K562 (cell line): ENCODE data around the gene EIPR1. TPM values are rescaled to one million over a fixed set of nuclear protein-coding genes. Genes with fewer than 3 reads are reported as not detected.

ENCODE experiments used
- ATAC-seq: fragments of 200-7000 bp; cut with Tn5 transposase; 3 replicates; pipeline ENCODE4 v1.9.1; 2020; ENCODE audit warnings: moderate library complexity
- BruUV-seq: library from RNA; stranded (reverse); fragments of 400-500 nt; replicated peaks from 2 replicates; lab custom pipeline; 2021; lab: Mats Ljungman, UMichigan
- CTCF ChIA-PET: fragments of 300-600 bp; formaldehyde crosslinking; extraction: SDS; loops from one replicate; lab custom pipeline; 2021; ENCODE audit warnings: low intra/inter-chr PET ratio; lab: Yijun Ruan, JAX
- POLR2A ChIA-PET: fragments of 300-600, 350-650 bp; sonication (Branson Sonifier 250); formaldehyde crosslinking; extraction: SDS; loops from one replicate; lab custom pipeline; 2021; ENCODE audit warnings: antibody characterized with exemption, inconsistent platforms; lab: Yijun Ruan, JAX
- DNase-seq, 4 experiments: peaks; one replicate each; pipeline versions ENCODE4 v3.0.0 to v3.0.0-alpha.2; 2011 to 2018; ENCODE audit warnings: low spot score in 3 of 4, mixed read lengths in 3 of 4; ENCODE audit errors: extremely low read depth in 1 of 4
- FAIRE-seq: peaks from 2 replicates; lab custom pipeline; 2011; peaks lifted over from hg19 to GRCh38; lab: Jason Lieb, UNC
- H2AFZ ChIP-seq: 2 replicates; pipeline ENCODE4 v1.6.0; 2011; ENCODE audit warnings: low read depth, low read length, control low read depth, inconsistent platforms
- H3K27ac ChIP-seq: fragments of 200-600 bp; 3 replicates; pipeline ENCODE4 v1.8.0; 2011; ENCODE audit warnings: low read depth, mild to moderate bottlenecking, control low read depth, inconsistent platforms, low read length, moderate library complexity, mixed read lengths; ENCODE audit errors: extremely low read depth
- H3K27me3 ChIP-seq, 2 experiments: fragments of 300-600 bp in 1 of 2; 2 replicates in 1 of 2; 3 replicates in 1 of 2; pipeline versions ENCODE4 v1.6.0 to v1.8.0; 2011; ENCODE audit warnings: inconsistent platforms in 2 of 2, low read length in 2 of 2, mild to moderate bottlenecking in 1 of 2, mixed read lengths in 1 of 2, moderate library complexity in 1 of 2; ENCODE audit not compliant: control insufficient read depth in 2 of 2, insufficient read depth in 2 of 2
- H3K36me3 ChIP-seq: fragments of 300-600 bp; 3 replicates; pipeline ENCODE4 v1.8.0; 2011; ENCODE audit warnings: mild to moderate bottlenecking, low read length, inconsistent platforms; ENCODE audit not compliant: control insufficient read depth, insufficient read depth
- H3K4me1 ChIP-seq, 2 experiments: fragments of 200-600 bp in 1 of 2; replicated peaks in 1 of 2; 2 replicates in 1 of 2; 3 replicates in 1 of 2; pipeline versions ENCODE4 v1.5.1 to v1.8.0; 2011; ENCODE audit warnings: inconsistent platforms in 2 of 2, low read length in 2 of 2, mild to moderate bottlenecking in 1 of 2, mixed read lengths in 1 of 2, moderate library complexity in 1 of 2; ENCODE audit not compliant: control insufficient read depth in 2 of 2, insufficient read depth in 2 of 2
- H3K4me2 ChIP-seq: 2 replicates; pipeline ENCODE4 v1.6.1; 2011; ENCODE audit warnings: low read length, control low read depth, inconsistent platforms, mixed read lengths; ENCODE audit not compliant: insufficient read depth
- H3K4me3 ChIP-seq: fragments of 200-600 bp; sonication (generic), shearing (Covaris generic); 2 replicates; pipeline ENCODE4 v1.5.1; 2016; ENCODE audit warnings: control low read depth, inconsistent platforms
- H3K79me2 ChIP-seq: fragments of 200-600 bp; 3 replicates; pipeline ENCODE4 v1.8.0; 2011; ENCODE audit warnings: low read length, inconsistent platforms; ENCODE audit not compliant: control insufficient read depth, insufficient read depth
- H3K9ac ChIP-seq, 2 experiments: 2 replicates each; pipeline versions ENCODE4 v1.6.0 to v1.6.1; 2011; ENCODE audit warnings: low read depth in 2 of 2, low read length in 2 of 2, control low read depth in 1 of 2, inconsistent platforms in 1 of 2, mild to moderate bottlenecking in 1 of 2, mixed read lengths in 1 of 2; ENCODE audit not compliant: insufficient read depth in 1 of 2
- H3K9me1 ChIP-seq: one replicate; pipeline ENCODE4 v1.6.0; 2011; ENCODE audit warnings: inconsistent platforms, mild to moderate bottlenecking, low read length, moderate library complexity; ENCODE audit not compliant: control insufficient read depth, insufficient read depth
- H3K9me3 ChIP-seq: replicated peaks from 2 replicates; pipeline ENCODE4 v1.5.1; 2011; ENCODE audit warnings: low read depth, low read length, inconsistent platforms; ENCODE audit not compliant: control insufficient read depth, insufficient read depth
- H4K20me1 ChIP-seq: replicated peaks from 2 replicates; pipeline ENCODE4 v1.6.1; 2011; ENCODE audit warnings: low read length, inconsistent platforms, mixed read lengths; ENCODE audit not compliant: control insufficient read depth, insufficient read depth
- HMG20B ChIP-seq: fragments of 250-450 bp; sonication (Bioruptor Pico); IDR thresholded peaks from 2 replicates; pipeline ENCODE4 v1.5.0; 2021; ENCODE audit warnings: mild to moderate bottlenecking
- TAF9B ChIP-seq: fragments of 450-650 bp; IDR thresholded peaks from 2 replicates; pipeline ENCODE4 v1.6.1; 2018; ENCODE audit warnings: mild to moderate bottlenecking; ENCODE audit not compliant: partially characterized antibody
- ZFP1 ChIP-seq: fragments of 450-650 bp; formaldehyde crosslinking; IDR thresholded peaks from 2 replicates; pipeline ENCODE4 v1.4.0; 2020; ENCODE audit warnings: mild to moderate bottlenecking, mixed read lengths
- ZNF584 ChIP-seq: fragments of 200-800 bp; sonication (Bioruptor generic); IDR thresholded peaks from 2 replicates; pipeline ENCODE4 v1.6.1; 2016; ENCODE audit warnings: low read depth, mild to moderate bottlenecking, missing genetic modification characterization, missing compliant biosample characterization
- ZNF76 ChIP-seq: fragments of 250-450 bp; sonication (Bioruptor Pico); IDR thresholded peaks from 2 replicates; pipeline ENCODE4 v1.4.0; 2020; ENCODE audit warnings: mild to moderate bottlenecking, moderate library complexity, borderline replicate concordance
- WGBS: fragments of 100-300 bp; shearing (Covaris generic); methylation state at CpG from one replicate; pipeline ENCODE4 v1.1.6; 2016; ENCODE audit warnings: low coverage, mixed read lengths; ENCODE audit not compliant: insufficient coverage; ENCODE audit errors: missing lambda C conversion rate; 5-methylcytosine and 5-hydroxymethylcytosine counted together
- in situ Hi-C: fragments of 300-500 bp; cut with MboI; formaldehyde crosslinking; loops from 4 replicates; pipeline ENCODE4 v1.15.0; 2018; ENCODE audit warnings: inconsistent platforms, mixed read lengths
- intact Hi-C: fragments of 100-400 bp; cut with micrococcal nuclease; formaldehyde crosslinking; loops from 2 replicates; pipeline ENCODE4 v1.14.2; 2022
- polyA plus RNA-seq, 8 experiments: library from polyadenylated mRNA; depleted of rRNA in 4 of 8; stranded (reverse) in 5 of 8; unstranded in 3 of 8; fragments of >200 nt; fragmentation: Nextera tagmentation in 2 of 8; fragmentation: Illumina TruSeq in 1 of 8; extraction: Ambion mirVana in 2 of 8; extraction: Trizol in 1 of 8; gene quantifications; 2 replicates each; pipeline versions ENCODE4 v1.2.1 to v1.2.3, GENCODE V29; 2011 to 2014; ENCODE audit warnings: inconsistent platforms in 1 of 8, missing spikeins in 1 of 8
- total RNA-seq, 7 experiments: library from RNA; depleted of rRNA in 6 of 7; stranded (reverse); fragments of >200 nt in 6 of 7; fragmentation: Illumina TruSeq in 2 of 7; extraction: Trizol in 2 of 7; gene quantifications; 2 replicates each; pipeline versions ENCODE4 v1.2.1 to v1.2.3, GENCODE V29; 2011 to 2021; ENCODE audit warnings: low replicate concordance in 1 of 7
- TF ChIP-seq, protein P1 (sequence below): fragments of 450-650 bp; IDR thresholded peaks from 2 replicates; pipeline ENCODE4 v1.6.1; 2018; ENCODE audit not compliant: partially characterized antibody

Gene EIPR1
- total and polyA plus RNA-seq, 9 of the 15 experiments (the other 6 are each of a cell fraction or from before 2014, with no cell fraction given) = 19.9 to 54.4 (median 35.9) TPM

DNA sequence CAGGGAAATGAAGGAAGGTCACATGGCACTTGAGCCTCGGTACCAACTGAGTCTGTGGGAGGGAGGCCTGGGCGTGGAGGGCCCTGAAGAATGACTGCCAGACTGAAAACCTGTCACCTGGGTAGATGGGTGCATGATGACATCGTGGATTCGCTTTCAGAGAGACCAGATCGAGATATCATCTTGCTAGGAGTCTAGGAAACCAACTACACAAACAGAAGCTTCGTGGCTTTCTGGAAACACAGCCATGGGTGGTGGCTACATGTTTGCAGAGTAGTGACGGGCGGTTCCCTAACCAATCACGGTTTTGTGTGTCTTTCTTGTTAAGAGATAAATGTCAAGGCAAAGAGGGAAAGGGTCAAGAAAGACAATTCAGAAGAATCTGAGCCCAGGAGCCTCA lies 155.0 kb downstream of the EIPR1 start:
- in situ Hi-C loops = no loop called here
- intact Hi-C loops = no loop called here
- H3K27me3 ChIP-seq = no peaks in the 10 kb centered on the region; a peak in 1 of 5 replicates
- ATAC-seq (no peak), FAIRE-seq (no peak), DNase-seq (no peak)
- H3K27ac ChIP-seq = no peak overlapping the region
- no peak overlapping the region for H2AFZ ChIP-seq
- no peak overlapping the region for H3K9ac ChIP-seq
- H4K20me1 ChIP-seq = no peaks in the 10 kb centered on the region
- H3K79me2 ChIP-seq = peaks cover 3% of the 10 kb centered on the region; the same call in 1 of the 3 replicates
- TF ChIP-seq ZNF76 (CRISPR knock-in tag) = no peak
- no peak for TF ChIP-seq HMG20B (CRISPR knock-in tag)
- TF ChIP-seq, protein P1, sequence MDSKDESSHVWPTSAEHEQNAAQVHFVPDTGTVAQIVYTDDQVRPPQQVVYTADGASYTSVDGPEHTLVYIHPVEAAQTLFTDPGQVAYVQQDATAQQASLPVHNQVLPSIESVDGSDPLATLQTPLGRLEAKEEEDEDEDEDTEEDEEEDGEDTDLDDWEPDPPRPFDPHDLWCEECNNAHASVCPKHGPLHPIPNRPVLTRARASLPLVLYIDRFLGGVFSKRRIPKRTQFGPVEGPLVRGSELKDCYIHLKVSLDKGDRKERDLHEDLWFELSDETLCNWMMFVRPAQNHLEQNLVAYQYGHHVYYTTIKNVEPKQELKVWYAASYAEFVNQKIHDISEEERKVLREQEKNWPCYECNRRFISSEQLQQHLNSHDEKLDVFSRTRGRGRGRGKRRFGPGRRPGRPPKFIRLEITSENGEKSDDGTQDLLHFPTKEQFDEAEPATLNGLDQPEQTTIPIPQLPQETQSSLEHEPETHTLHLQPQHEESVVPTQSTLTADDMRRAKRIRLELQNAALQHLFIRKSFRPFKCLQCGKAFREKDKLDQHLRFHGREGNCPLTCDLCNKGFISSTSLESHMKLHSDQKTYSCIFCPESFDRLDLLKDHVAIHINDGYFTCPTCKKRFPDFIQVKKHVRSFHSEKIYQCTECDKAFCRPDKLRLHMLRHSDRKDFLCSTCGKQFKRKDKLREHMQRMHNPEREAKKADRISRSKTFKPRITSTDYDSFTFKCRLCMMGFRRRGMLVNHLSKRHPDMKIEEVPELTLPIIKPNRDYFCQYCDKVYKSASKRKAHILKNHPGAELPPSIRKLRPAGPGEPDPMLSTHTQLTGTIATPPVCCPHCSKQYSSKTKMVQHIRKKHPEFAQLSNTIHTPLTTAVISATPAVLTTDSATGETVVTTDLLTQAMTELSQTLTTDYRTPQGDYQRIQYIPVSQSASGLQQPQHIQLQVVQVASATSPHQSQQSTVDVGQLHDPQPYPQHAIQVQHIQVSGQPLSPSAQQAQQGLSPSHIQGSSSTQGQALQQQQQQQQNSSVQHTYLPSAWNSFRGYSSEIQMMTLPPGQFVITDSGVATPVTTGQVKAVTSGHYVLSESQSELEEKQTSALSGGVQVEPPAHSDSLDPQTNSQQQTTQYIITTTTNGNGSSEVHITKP = no peak
- no peak for TF ChIP-seq TAF9B
- no peak for TF ChIP-seq ZNF584
- TF ChIP-seq ZFP1 (CRISPR knock-in tag) = no peak
- no TSS peak for BruUV-seq
- peaks cover 13% of the 10 kb centered on the region for H3K9me3 ChIP-seq
- H3K4me3 ChIP-seq = no peak overlapping the region
- H3K4me1 ChIP-seq = no peaks in the 10 kb centered on the region
- no peaks in the 10 kb centered on the region for H3K36me3 ChIP-seq
- no peak overlapping the region for H3K4me2 ChIP-seq
- POLR2A ChIA-PET = no interaction called here
- CTCF ChIA-PET = no interaction called here
- WGBS = 83% methylated on average over 9 of the region's 9 CpGs
- H3K9me1 ChIP-seq = no peaks in the 10 kb centered on the region
